Measurements from ENCODE around the gene RUSC1. TPM values are rescaled to one million over a fixed set of nuclear protein-coding genes. Genes with fewer than 3 reads are reported as not detected.

Gene RUSC1
- total RNA-seq, 1 donor, result 15.6 TPM

GRCh38 chr1:155296661-155297060, 24.0 kb upstream of the RUSC1 start:
- TF ChIP-seq, protein P1, sequence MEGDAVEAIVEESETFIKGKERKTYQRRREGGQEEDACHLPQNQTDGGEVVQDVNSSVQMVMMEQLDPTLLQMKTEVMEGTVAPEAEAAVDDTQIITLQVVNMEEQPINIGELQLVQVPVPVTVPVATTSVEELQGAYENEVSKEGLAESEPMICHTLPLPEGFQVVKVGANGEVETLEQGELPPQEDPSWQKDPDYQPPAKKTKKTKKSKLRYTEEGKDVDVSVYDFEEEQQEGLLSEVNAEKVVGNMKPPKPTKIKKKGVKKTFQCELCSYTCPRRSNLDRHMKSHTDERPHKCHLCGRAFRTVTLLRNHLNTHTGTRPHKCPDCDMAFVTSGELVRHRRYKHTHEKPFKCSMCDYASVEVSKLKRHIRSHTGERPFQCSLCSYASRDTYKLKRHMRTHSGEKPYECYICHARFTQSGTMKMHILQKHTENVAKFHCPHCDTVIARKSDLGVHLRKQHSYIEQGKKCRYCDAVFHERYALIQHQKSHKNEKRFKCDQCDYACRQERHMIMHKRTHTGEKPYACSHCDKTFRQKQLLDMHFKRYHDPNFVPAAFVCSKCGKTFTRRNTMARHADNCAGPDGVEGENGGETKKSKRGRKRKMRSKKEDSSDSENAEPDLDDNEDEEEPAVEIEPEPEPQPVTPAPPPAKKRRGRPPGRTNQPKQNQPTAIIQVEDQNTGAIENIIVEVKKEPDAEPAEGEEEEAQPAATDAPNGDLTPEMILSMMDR (IDR thresholded peaks at IDR 0.05; ENCODE audit: extremely low read depth, low read depth, low read length), result no peak
- H3K9me3 ChIP-seq (ENCODE audit: low read depth, low read length), result no peaks in the 10 kb centered on the region
- H3K79me2 ChIP-seq (ENCODE audit: insufficient read depth, low read length), result no peaks in the 10 kb centered on the region
- no peak overlapping the region for H3K4me3 ChIP-seq (ENCODE audit: insufficient read depth, low read length)
- no peaks in the 10 kb centered on the region for H3K4me1 ChIP-seq (ENCODE audit: insufficient read depth, low read length)
- H3K27ac ChIP-seq (ENCODE audit: low read depth, low read length), result no peak overlapping the region
- no peak overlapping the region for H3K4me2 ChIP-seq (ENCODE audit: insufficient read depth, low read length)
- H2AFZ ChIP-seq (ENCODE audit: low read length), result no peak overlapping the region
- DNase-seq (ENCODE audit: insufficient read length, low spot score, missing footprints), result peak; percentile 49
- H3K36me3 ChIP-seq (ENCODE audit: insufficient read depth, low read length), result no peaks in the 10 kb centered on the region
- H3K27me3 ChIP-seq (ENCODE audit: insufficient read depth, low read length), result peaks cover 42% of the 10 kb centered on the region
- H4K20me1 ChIP-seq (ENCODE audit: insufficient read depth, low read length), result no peaks in the 10 kb centered on the region

DNA sequence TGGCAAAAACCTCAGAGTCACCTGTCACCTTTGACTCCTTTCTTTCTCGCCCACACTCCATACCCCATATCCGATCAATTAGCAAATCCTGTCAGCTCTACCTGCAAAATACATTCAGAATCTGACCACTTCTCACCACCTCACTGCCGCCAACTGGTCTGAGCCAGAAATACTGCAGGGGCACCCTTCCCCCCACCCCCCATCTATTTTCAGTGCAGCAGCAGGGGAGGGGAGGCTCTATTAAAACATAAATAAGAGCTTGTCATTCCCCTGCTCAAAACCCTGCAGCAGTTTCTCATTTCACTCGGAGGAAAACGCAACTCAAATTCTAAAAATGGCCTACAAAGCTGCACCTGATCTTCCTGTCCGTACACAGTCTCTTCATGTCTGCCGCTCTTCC, 23.3 kb upstream of the RUSC1 start:
- no peaks in the 10 kb centered on the region for H3K79me2 ChIP-seq (ENCODE audit: insufficient read depth, low read length)
- no peak overlapping the region for H3K4me2 ChIP-seq (ENCODE audit: insufficient read depth, low read length)
- H3K27ac ChIP-seq (ENCODE audit: low read depth, low read length), result no peak overlapping the region
- TF ChIP-seq, protein P1 (IDR thresholded peaks at IDR 0.05; ENCODE audit: extremely low read depth, low read depth, low read length), result no peak
- no peak overlapping the region for H2AFZ ChIP-seq (ENCODE audit: low read length)
- peaks cover 42% of the 10 kb centered on the region for H3K27me3 ChIP-seq (ENCODE audit: insufficient read depth, low read length)
- no peaks in the 10 kb centered on the region for H3K9me3 ChIP-seq (ENCODE audit: low read depth, low read length)
- H3K36me3 ChIP-seq (ENCODE audit: insufficient read depth, low read length), result no peaks in the 10 kb centered on the region
- no peaks in the 10 kb centered on the region for H4K20me1 ChIP-seq (ENCODE audit: insufficient read depth, low read length)
- no peaks in the 10 kb centered on the region for H3K4me1 ChIP-seq (ENCODE audit: insufficient read depth, low read length)
- no peak for DNase-seq (ENCODE audit: insufficient read length, low spot score, missing footprints)
- no peak overlapping the region for H3K4me3 ChIP-seq (ENCODE audit: insufficient read depth, low read length)

DNA sequence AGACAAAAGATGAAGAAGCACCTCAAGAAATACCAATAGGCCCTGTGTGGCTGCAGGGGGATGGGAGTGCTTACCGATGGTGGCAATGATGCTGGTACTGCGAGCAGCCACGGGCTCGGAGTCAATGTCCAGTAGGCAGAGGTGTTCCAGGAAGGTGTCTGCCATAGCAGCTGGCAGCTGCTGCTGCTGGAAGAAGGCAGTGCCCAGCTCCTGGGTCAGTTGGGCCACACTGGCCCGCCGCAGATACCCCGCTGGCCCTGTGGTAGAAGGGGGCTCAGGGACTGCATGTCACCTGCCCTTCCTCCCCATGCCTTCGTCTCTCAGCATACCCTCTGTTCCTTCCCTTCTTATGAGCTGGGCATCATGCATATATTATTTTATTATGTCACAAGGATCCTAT, 20.7 kb upstream of the RUSC1 start:
- peak; percentile 8 for DNase-seq (ENCODE audit: insufficient read length, low spot score, missing footprints)
- Histone ChIP-seq H3K4me2 (ENCODE audit: insufficient read depth, low read length) (no peak overlapping the region), H4K20me1 (ENCODE audit: insufficient read depth, low read length) (no peaks in the 10 kb centered on the region), H3K4me1 (ENCODE audit: insufficient read depth, low read length) (peaks cover 3% of the 10 kb centered on the region), H3K9me3 (ENCODE audit: low read depth, low read length) (no peaks in the 10 kb centered on the region), H3K79me2 (ENCODE audit: insufficient read depth, low read length) (no peaks in the 10 kb centered on the region), H2AFZ (ENCODE audit: low read length) (no peak overlapping the region), H3K36me3 (ENCODE audit: insufficient read depth, low read length) (no peaks in the 10 kb centered on the region), H3K27me3 (ENCODE audit: insufficient read depth, low read length) (peaks cover 21% of the 10 kb centered on the region), H3K4me3 (ENCODE audit: insufficient read depth, low read length) (no peak overlapping the region), H3K27ac (ENCODE audit: low read depth, low read length) (no peak overlapping the region)
- TF ChIP-seq, protein P1 (IDR thresholded peaks at IDR 0.05; ENCODE audit: extremely low read depth, low read depth, low read length), result no peak

GRCh38 chr1:155300553-155301329, 20.0 kb upstream of the RUSC1 start:
- no peak overlapping the region for H2AFZ ChIP-seq (ENCODE audit: low read length)
- H3K27ac ChIP-seq (ENCODE audit: low read depth, low read length), result no peak overlapping the region
- DNase-seq (ENCODE audit: insufficient read length, low spot score, missing footprints), result peak; percentile 67
- H3K9me3 ChIP-seq (ENCODE audit: low read depth, low read length), result no peaks in the 10 kb centered on the region
- no peak overlapping the region for H3K4me2 ChIP-seq (ENCODE audit: insufficient read depth, low read length)
- H4K20me1 ChIP-seq (ENCODE audit: insufficient read depth, low read length), result no peaks in the 10 kb centered on the region
- H3K27me3 ChIP-seq (ENCODE audit: insufficient read depth, low read length), result peaks cover 14% of the 10 kb centered on the region
- TF ChIP-seq, protein P1 (IDR thresholded peaks at IDR 0.05; ENCODE audit: extremely low read depth, low read depth, low read length), result no peak
- H3K4me1 ChIP-seq (ENCODE audit: insufficient read depth, low read length), result peaks cover 10% of the 10 kb centered on the region
- H3K79me2 ChIP-seq (ENCODE audit: insufficient read depth, low read length), result no peaks in the 10 kb centered on the region
- H3K4me3 ChIP-seq (ENCODE audit: insufficient read depth, low read length), result no peak overlapping the region
- no peaks in the 10 kb centered on the region for H3K36me3 ChIP-seq (ENCODE audit: insufficient read depth, low read length)

Data from osteoblast (primary cell).